Mammary epithelial cell (primary cell): ENCODE data around the gene DUSP22.

Experiments used
- EZH2 ChIP-seq: IDR thresholded peaks from 2 replicates; pipeline ENCODE4 v1.6.1; 2012; ENCODE audit warnings: low read length, inconsistent platforms, borderline replicate concordance
- TF ChIP-seq, protein P1 (sequence below), 2 donors: IDR thresholded peaks in 1 of 2; conservative IDR thresholded peaks in 1 of 2; 2 replicates each; pipeline ENCODE4 v1.5.1; 2011 to 2012; ENCODE audit warnings: inconsistent platforms in 2 of 2, low read length in 2 of 2, mild to moderate bottlenecking in 2 of 2, control low read depth in 1 of 2, low read depth in 1 of 2; ENCODE audit not compliant: insufficient read depth in 1 of 2; ENCODE audit errors: extremely low read depth in 1 of 2

DNA sequence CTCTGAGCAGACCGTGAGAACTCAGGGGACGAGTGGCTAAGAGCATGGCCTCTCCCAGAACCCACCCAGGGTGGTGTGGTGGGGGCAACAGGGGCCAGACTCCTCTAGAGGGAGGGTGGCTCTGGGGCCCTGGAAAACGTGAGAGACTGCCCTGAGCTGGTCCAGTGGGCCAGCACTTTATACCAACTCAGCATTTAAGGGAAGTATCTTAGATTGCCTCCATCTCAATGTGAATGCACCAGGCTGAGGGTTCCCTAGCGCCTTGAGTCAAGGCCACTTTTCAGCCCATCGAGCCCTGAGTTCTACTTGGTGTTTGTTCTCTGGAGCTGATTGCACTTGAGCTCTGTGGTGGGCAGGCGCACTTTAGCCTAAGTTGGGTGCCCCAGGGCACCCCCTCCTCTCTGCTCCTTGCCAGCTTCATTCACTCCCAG is 57.2 kb downstream of the DUSP22 start:
- TF ChIP-seq, protein P1, sequence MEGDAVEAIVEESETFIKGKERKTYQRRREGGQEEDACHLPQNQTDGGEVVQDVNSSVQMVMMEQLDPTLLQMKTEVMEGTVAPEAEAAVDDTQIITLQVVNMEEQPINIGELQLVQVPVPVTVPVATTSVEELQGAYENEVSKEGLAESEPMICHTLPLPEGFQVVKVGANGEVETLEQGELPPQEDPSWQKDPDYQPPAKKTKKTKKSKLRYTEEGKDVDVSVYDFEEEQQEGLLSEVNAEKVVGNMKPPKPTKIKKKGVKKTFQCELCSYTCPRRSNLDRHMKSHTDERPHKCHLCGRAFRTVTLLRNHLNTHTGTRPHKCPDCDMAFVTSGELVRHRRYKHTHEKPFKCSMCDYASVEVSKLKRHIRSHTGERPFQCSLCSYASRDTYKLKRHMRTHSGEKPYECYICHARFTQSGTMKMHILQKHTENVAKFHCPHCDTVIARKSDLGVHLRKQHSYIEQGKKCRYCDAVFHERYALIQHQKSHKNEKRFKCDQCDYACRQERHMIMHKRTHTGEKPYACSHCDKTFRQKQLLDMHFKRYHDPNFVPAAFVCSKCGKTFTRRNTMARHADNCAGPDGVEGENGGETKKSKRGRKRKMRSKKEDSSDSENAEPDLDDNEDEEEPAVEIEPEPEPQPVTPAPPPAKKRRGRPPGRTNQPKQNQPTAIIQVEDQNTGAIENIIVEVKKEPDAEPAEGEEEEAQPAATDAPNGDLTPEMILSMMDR (conservative IDR thresholded peaks at IDR 0.05 in 1 of 2, IDR thresholded peaks at IDR 0.05 in 1 of 2; ENCODE audit: extremely low read depth in 1 of 2, insufficient read depth in 1 of 2, low read depth in 1 of 2, low read length in 2 of 2), result no peak
- TF ChIP-seq EZH2, result no peak
